Measurements from ENCODE around the gene DPP10.

DPP10 gene

GRCh38 chr2:115887209-115887776, 1444.9 kb downstream of the DPP10 start:
- H3K4me3 ChIP-seq (ENCODE audit: low read length) = no peak overlapping the region
- TF ChIP-seq CTCF (IDR thresholded peaks at IDR 0.05; ENCODE audit: insufficient read depth, low read depth, low read length, missing control alignments) = no peak
- DNase-seq (ENCODE audit: low read depth) = no peak

All from epithelial cell of esophagus (primary cell).